AG04449 (cell line): ENCODE results near the gene IRF1.
A peak's percentile ranks its signal among the peaks of the same experiment; 100 is the strongest.

Source experiments
- CTCF ChIA-PET: fragments of 350-600 bp; formaldehyde crosslinking; extraction: SDS; loops from one replicate; lab custom pipeline; 2021; ENCODE audit warnings: antibody characterized with exemption; lab: Yijun Ruan, JAX
- POLR2A ChIA-PET: fragments of 400-600, 350-600 bp; formaldehyde crosslinking; extraction: SDS; loops from one replicate; lab custom pipeline; 2020; ENCODE audit warnings: antibody characterized with exemption, inconsistent platforms; lab: Yijun Ruan, JAX
- DNase-seq: peaks from one replicate; pipeline ENCODE4 v3.0.0-alpha.2; 2010; ENCODE audit warnings: low read depth, low spot score
- H3K4me3 ChIP-seq: 2 replicates; pipeline ENCODE4 v1.5.1; 2011; ENCODE audit warnings: low read depth, mild to moderate bottlenecking, control low read depth, low read length
- TF ChIP-seq, protein P1 (sequence below): IDR thresholded peaks from one replicate; pipeline ENCODE4 v1.5.1; 2011; ENCODE audit warnings: mild to moderate bottlenecking, moderate library complexity, low read length, control low read depth, inconsistent platforms; ENCODE audit not compliant: insufficient read depth; ENCODE audit errors: missing control alignments

IRF1 gene

DNA sequence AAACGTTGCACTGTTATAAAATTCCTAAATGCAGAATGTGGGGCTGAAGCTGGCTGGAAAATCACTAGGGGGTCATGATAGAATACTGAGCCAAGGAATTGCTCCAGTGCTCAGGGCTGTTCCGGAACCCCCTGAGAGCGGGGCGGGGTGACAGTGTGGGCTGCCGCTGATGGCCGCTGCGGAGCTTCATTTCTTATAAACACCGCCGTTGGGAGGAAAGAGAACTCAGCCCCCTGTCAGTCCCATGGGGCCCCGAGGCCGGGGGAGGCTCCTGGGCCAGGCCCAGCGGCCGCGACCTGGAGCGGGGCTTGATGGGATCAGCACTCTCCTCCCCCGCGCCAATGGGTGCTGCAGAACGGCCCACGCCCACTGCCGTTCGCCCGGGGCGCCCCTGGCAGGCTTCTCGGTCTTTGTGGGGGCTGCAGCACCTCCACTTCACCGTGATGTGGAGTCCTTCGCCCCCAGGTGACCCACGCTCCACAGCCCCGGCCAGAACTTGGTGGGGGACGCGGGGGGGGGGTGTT, 5.2 kb upstream of the IRF1 start:
- TF ChIP-seq, protein P1, sequence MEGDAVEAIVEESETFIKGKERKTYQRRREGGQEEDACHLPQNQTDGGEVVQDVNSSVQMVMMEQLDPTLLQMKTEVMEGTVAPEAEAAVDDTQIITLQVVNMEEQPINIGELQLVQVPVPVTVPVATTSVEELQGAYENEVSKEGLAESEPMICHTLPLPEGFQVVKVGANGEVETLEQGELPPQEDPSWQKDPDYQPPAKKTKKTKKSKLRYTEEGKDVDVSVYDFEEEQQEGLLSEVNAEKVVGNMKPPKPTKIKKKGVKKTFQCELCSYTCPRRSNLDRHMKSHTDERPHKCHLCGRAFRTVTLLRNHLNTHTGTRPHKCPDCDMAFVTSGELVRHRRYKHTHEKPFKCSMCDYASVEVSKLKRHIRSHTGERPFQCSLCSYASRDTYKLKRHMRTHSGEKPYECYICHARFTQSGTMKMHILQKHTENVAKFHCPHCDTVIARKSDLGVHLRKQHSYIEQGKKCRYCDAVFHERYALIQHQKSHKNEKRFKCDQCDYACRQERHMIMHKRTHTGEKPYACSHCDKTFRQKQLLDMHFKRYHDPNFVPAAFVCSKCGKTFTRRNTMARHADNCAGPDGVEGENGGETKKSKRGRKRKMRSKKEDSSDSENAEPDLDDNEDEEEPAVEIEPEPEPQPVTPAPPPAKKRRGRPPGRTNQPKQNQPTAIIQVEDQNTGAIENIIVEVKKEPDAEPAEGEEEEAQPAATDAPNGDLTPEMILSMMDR, result peak; percentile 4
- CTCF ChIA-PET, result interaction anchor here (1.0 to 21.9 kb wide), 6 partner anchors 56 to 107 kb away, joined by 4 to 610 read pairs (median 69); no protein-coding TSS in a partner anchor
- H3K4me3 ChIP-seq, result peak overlapping the region; percentile 69
- no peak for DNase-seq
- POLR2A ChIA-PET, result interaction anchor here (0.6 to 3.1 kb wide), 10 partner anchors 10 to 236 kb away, joined by 3 to 24 read pairs (median 4); no protein-coding TSS in a partner anchor

DNA sequence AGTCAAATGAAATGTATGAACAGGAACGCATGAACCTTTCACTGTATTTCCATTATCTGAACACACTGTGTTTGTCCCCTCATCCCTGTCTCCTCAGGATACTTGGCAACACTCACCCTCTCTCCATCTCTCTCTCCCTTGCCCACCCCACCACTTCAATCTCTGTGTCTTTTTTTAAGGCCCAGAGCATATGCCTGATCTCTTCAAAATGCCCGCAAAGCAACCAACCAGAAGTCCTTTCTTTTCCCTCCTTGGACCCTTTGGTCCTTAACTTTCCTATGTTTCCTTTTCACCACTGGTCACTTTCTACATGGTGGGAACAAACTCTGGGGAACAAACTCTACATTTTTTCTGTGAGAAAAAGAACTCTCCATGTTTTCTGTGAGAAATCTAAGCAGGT, 3.2 kb upstream of the IRF1 start:
- TF ChIP-seq, protein P1, result no peak
- no peak for DNase-seq
- ChIA-PET POLR2A (no interaction called here), CTCF (interaction anchor here (2.2 to 21.9 kb wide), 2 partner anchors 73 to 105 kb away, joined by 8 to 610 read pairs; no protein-coding TSS in a partner anchor)
- no peak overlapping the region for H3K4me3 ChIP-seq

DNA sequence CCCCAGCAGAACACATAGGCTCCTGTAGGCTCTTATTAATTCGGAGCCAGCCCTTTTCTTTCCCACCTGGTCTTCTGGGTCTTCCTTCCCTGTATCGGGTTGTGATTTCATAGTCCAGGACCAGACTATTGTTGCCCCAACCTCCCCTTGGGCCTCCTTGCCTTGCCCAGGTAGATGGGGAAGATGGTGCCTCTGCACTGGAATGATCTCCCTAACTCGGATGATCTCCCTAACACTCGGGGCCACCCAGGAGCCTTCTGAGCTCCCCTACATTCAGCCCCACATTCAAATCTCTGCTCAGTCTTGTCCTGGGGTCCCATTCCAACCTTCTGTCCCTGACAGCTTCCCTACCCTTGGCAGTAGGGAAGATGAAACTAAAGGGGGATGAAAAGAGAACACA, 2.7 kb upstream of the IRF1 start:
- TF ChIP-seq, protein P1, result no peak
- ChIA-PET CTCF (interaction anchor here (0.6 to 21.9 kb wide), 6 partner anchors 7 to 105 kb away, joined by 3 to 610 read pairs (median 6); no protein-coding TSS in a partner anchor), POLR2A (interaction anchor here (0.7 kb wide), 1 partner anchor 13 kb away, joined by 3 read pairs; no protein-coding TSS in a partner anchor)
- no peak for DNase-seq
- H3K4me3 ChIP-seq, result no peak overlapping the region

DNA sequence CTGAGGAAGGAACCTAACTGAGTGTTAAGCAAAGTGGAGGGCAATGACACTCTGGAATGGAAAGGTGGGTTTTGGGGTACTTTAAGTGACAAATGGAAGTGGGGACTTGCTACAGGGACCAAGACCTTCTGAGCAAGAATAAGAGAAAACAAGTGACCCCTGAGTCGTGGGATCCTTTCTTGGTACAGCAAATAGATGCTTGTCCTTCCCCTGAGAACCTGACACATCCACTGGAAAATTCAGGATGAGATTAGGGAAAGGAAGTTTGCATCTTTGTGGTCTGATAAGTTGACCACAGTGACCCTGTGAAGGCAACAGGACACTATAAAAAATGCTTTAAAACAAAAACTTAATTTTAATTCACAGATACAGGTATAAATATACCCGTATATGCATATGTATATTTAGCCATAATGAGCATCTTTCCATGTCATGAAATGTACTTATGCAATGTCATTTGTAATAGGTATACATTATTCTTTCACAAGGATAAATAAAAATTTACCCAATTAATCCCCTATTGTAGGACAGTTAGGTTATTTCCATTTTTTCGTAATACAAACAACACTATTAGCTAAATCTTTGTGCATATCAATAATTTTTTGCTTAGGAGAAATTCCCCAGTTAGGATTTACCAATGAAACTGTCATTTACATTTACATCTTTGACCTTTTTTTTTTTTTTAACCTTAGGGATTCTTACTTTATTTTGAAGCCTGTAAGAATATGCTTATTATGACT, 2.0 kb upstream of the IRF1 start:
- no peak for DNase-seq
- TF ChIP-seq, protein P1, result no peak
- CTCF ChIA-PET, result interaction anchor here (0.6 to 21.9 kb wide), 6 partner anchors 8 to 104 kb away, joined by 3 to 610 read pairs (median 6); no protein-coding TSS in a partner anchor
- H3K4me3 ChIP-seq, result no peak overlapping the region
- POLR2A ChIA-PET, result interaction anchor here (0.7 to 2.5 kb wide), 2 partner anchors 12 to 82 kb away, joined by 3 to 14 read pairs; no protein-coding TSS in a partner anchor

DNA sequence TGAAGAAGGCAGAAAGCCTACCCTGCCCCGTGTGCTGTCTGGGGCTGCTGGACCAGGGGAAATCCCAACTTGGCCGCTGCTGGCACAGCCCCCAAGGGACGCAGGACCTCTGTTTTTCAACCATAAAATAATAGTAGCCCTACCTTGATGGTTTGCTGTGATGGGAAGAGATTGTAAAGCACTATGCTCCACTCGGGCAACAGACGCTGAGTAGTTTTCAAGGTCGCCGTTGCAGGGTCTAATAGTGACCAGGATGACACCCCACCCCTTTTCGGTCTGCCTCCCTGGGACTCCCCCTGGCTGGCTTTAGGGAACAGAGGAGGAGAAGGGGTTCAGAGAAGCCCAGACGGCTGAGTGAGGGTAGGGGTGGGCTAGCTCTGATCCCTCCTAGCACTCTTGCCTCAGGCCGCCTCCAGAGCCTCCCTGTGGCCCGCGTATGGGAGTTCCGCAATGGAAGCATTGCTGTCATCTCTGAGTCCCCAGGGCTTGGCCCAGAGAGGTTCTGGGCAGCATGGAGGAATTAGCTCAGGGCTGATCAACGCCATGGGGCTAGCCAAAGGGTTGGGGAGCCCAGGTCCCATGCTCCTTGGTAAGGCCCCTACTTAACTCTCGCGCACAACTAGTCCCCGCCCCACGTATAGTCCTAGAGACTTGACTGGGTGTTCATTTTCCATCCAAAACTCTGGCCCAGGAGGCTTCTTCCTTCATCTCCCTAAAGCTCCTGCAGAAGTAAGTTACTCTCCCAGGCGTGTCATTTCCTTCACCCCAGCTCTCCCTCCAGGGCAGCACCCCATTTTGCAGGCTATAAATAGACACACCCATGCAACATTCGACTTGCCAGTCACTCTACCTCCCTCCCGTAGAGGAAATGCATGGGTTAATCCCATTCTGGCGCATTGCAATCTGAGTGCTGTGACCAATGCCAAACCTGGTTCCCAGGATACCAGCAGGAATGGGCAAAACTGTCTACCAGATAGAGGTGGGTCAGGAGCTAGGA, 1.1 kb upstream of the IRF1 start:
- H3K4me3 ChIP-seq, result peak overlapping the region; percentile 57
- POLR2A ChIA-PET, result interaction anchor here (0.6 to 3.0 kb wide), 22 partner anchors 12 to 271 kb away, joined by 3 to 34 read pairs (median 6); partner anchors contain the start of gene SLC22A5
- CTCF ChIA-PET, result interaction anchor here (1.1 to 21.9 kb wide), 13 partner anchors 9 to 219 kb away, joined by 3 to 610 read pairs (median 8); no protein-coding TSS in a partner anchor
- TF ChIP-seq, protein P1, result no peak
- no peak for DNase-seq
